Thymus (tissue), 11 donors: ENCODE results near the gene SLC35F6. TPM values are rescaled to one million over a fixed set of nuclear protein-coding genes. Genes with fewer than 3 reads are reported as not detected.
"Not testable (repeated sequence)": the region's sequence is repeated elsewhere in the genome, so short reads cannot be mapped to it uniquely, and the experiment has no call there.

ENCODE experiments used
- DNase-seq, 9 donors: peaks; one replicate each; pipeline ENCODE4 v3.0.0-alpha.2; 2013; ENCODE audit warnings: low spot score in 9 of 9, low read depth in 6 of 9, missing footprints in 1 of 9
- H3K27ac ChIP-seq, 2 donors: one replicate each; pipeline ENCODE4 v1.5.1; 2013; ENCODE audit warnings: control low read depth in 1 of 2, low read depth in 1 of 2, low read length in 1 of 2, mild to moderate bottlenecking in 1 of 2, moderate library complexity in 1 of 2
- H3K27me3 ChIP-seq, 2 donors: one replicate each; pipeline ENCODE4 v1.5.1; 2013; ENCODE audit warnings: low read length in 1 of 2; ENCODE audit not compliant: control insufficient read depth in 2 of 2, insufficient read depth in 1 of 2
- H3K36me3 ChIP-seq, 2 donors: one replicate each; pipeline ENCODE4 v1.5.1; 2013; ENCODE audit warnings: low read length in 1 of 2, mild to moderate bottlenecking in 1 of 2, moderate library complexity in 1 of 2; ENCODE audit not compliant: control insufficient read depth in 2 of 2, insufficient read depth in 2 of 2
- H3K4me1 ChIP-seq, 2 donors: one replicate each; pipeline ENCODE4 v1.5.1; 2013; ENCODE audit warnings: low read length in 2 of 2; ENCODE audit not compliant: control insufficient read depth in 2 of 2, insufficient read depth in 2 of 2
- H3K4me3 ChIP-seq, 2 donors: one replicate each; pipeline ENCODE4 v1.5.1; 2013; ENCODE audit warnings: low read length in 2 of 2, control low read depth in 1 of 2, mild to moderate bottlenecking in 1 of 2
- H3K9me3 ChIP-seq, 2 donors: one replicate each; pipeline ENCODE4 v1.5.1; 2013; ENCODE audit warnings: low read length in 1 of 2, mild to moderate bottlenecking in 1 of 2; ENCODE audit not compliant: control insufficient read depth in 2 of 2, insufficient read depth in 1 of 2
- WGBS: extraction: QIAGEN DNeasy Blood & Tissue Kit; methylation state at CpG from one replicate; pipeline ENCODE4 v1.1.7; 2013; 5-methylcytosine and 5-hydroxymethylcytosine counted together
- polyA plus RNA-seq: library from polyadenylated mRNA; stranded (reverse); fragments of 200-250 nt; gene quantifications from one replicate; pipeline ENCODE4 v1.2.3, GENCODE V29; 2013
- total RNA-seq: library from RNA; stranded (reverse); fragments of 120-200 nt; gene quantifications from one replicate; pipeline ENCODE4 v1.2.4, GENCODE V29; 2013
- donor health status: healthy.

Gene SLC35F6
- total and polyA plus RNA-seq, 2 donors: 7.0 to 10.8 TPM

DNA sequence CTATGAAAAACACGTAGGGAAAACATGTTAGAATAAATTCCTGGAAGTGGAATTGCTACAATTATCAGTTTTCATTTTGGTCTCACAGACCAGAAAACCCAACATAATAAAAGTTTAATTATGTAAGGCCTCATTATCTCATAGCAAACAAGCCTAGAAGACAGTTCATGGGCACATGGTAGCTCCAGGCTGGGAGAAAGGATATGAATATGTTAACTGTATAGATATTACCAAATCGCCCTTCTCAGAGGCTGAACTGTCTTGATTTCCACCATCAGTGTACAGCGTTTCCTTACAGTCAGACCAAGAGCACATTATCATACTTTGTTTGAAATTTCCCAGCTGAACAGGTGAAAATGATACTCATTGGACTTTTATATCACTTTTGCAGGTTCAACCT, 17.1 kb upstream of the SLC35F6 start:
- no peaks in the 10 kb centered on the region for H3K9me3 ChIP-seq
- no peaks in the 10 kb centered on the region for H3K4me1 ChIP-seq
- H3K27ac ChIP-seq: no peak overlapping the region
- 91% methylated on average over 3 of the region's 3 CpGs for WGBS
- H3K36me3 ChIP-seq: no peaks in the 10 kb centered on the region
- DNase-seq: no peak
- no peak overlapping the region for H3K4me3 ChIP-seq
- no peaks in the 10 kb centered on the region for H3K27me3 ChIP-seq

GRCh38 chr2:26749787-26750420, 14.2 kb upstream of the SLC35F6 start:
- WGBS: 43% methylated on average over 8 of the region's 8 CpGs
- not testable (repeated sequence) for H3K27me3 ChIP-seq, H3K36me3 ChIP-seq, H3K27ac ChIP-seq, H3K4me3 ChIP-seq, H3K4me1 ChIP-seq, DNase-seq, H3K9me3 ChIP-seq

DNA sequence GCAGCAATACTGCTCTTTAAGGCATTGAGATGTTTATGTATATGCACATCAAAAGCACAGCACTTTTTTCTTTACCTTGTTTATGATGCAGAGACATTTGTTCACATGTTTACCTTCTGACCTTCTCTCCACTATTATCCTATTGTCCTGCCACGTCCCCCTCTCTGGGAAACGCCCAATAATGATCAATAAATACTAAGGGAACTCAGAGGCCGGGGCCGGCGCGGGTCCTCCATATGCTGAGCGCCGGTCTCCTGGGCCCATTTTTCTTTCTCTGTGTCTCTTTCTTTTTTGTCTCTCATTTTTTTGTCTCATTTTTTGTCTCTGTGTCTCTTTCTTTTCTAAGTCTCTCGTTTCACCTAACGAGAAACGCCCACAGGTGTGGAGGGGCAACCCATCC, 13.6 kb upstream of the SLC35F6 start:
- H3K4me3 ChIP-seq, DNase-seq, H3K4me1 ChIP-seq, H3K27ac ChIP-seq, H3K36me3 ChIP-seq, H3K9me3 ChIP-seq, H3K27me3 ChIP-seq: not testable (repeated sequence)
- WGBS: 96% methylated on average over 11 of the region's 11 CpGs

DNA sequence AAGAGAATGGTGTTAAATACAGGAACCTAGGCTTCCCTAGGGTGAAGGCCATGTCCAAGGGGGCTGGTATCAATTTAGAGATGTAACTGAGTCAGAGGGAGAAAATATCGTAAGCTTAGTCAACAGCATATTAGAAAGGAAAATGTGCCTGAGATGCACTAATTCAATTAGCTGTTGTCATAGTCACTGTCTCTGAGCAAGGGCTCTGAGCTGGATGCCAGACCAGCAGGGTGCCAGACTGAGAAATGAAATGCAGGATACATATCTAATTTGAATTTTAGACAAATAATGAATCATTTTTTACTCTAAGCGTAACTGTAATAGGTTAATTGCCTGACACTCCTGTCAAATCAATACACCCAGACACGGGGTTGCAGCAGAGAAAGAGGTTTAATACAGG, 11.4 kb upstream of the SLC35F6 start:
- H3K9me3 ChIP-seq: no peaks in the 10 kb centered on the region
- no peaks in the 10 kb centered on the region for H3K36me3 ChIP-seq
- H3K4me3 ChIP-seq: no peak overlapping the region
- H3K27ac ChIP-seq: no peak overlapping the region
- H3K4me1 ChIP-seq: no peaks in the 10 kb centered on the region
- H3K27me3 ChIP-seq: no peaks in the 10 kb centered on the region
- 96% methylated on average over 3 of the region's 3 CpGs for WGBS
- DNase-seq: no peak

- H3K4me1 ChIP-seq: no peaks in the 10 kb centered on the region
Measured at GRCh38 chr2:26754539-26754938, 9.5 kb upstream of the SLC35F6 start.

GRCh38 chr2:26754972-26755670, 9.0 kb upstream of the SLC35F6 start:
- WGBS: 74% methylated on average over 4 of the region's 4 CpGs
- no peaks in the 10 kb centered on the region for H3K4me1 ChIP-seq
- no peaks in the 10 kb centered on the region for H3K36me3 ChIP-seq
- H3K27ac ChIP-seq: no peak overlapping the region
- no peak overlapping the region for H3K4me3 ChIP-seq
- no peak for DNase-seq
- H3K27me3 ChIP-seq: no peaks in the 10 kb centered on the region
- no peaks in the 10 kb centered on the region for H3K9me3 ChIP-seq

More at GRCh38 chr2:26754539-26754938, 9.5 kb upstream of the SLC35F6 start:
- no peaks in the 10 kb centered on the region for H3K36me3 ChIP-seq
- 97% methylated on average over 4 of the region's 4 CpGs for WGBS
- H3K27ac ChIP-seq: no peak overlapping the region
- H3K9me3 ChIP-seq: no peaks in the 10 kb centered on the region
- DNase-seq: no peak
- H3K27me3 ChIP-seq: no peaks in the 10 kb centered on the region
- H3K4me3 ChIP-seq: no peak overlapping the region

GRCh38 chr2:26756337-26756736, 7.7 kb upstream of the SLC35F6 start:
- Histone ChIP-seq H3K36me3 (no peaks in the 10 kb centered on the region), H3K4me3 (no peak overlapping the region), H3K27ac (no peak overlapping the region), H3K27me3 (no peaks in the 10 kb centered on the region), H3K4me1 (no peaks in the 10 kb centered on the region), H3K9me3 (no peaks in the 10 kb centered on the region)
- DNase-seq: no peak
- WGBS: 77% methylated on average over 5 of the region's 5 CpGs

GRCh38 chr2:26757873-26758789, 6.0 kb upstream of the SLC35F6 start:
- H3K36me3 ChIP-seq: no peaks in the 10 kb centered on the region
- WGBS: 92% methylated on average over 6 of the region's 6 CpGs
- no peak overlapping the region for H3K27ac ChIP-seq
- DNase-seq: no peak
- H3K9me3 ChIP-seq: no peaks in the 10 kb centered on the region
- H3K4me1 ChIP-seq: no peaks in the 10 kb centered on the region
- H3K27me3 ChIP-seq: peaks cover 0 to 2% of the 10 kb centered on the region in 2 donors
- H3K4me3 ChIP-seq: no peak overlapping the region

GRCh38 chr2:26758790-26759321, 5.2 kb upstream of the SLC35F6 start:
- WGBS: 97% methylated on average over 7 of the region's 7 CpGs
- DNase-seq: no peak
- H3K27ac ChIP-seq: no peak overlapping the region

More at GRCh38 chr2:26758790-26759321, 5.2 kb upstream of the SLC35F6 start:
- H3K27me3 ChIP-seq: peaks cover 0 to 6% of the 10 kb centered on the region in 2 donors
- H3K4me1 ChIP-seq: peaks cover 0 to 5% of the 10 kb centered on the region in 2 donors
- no peaks in the 10 kb centered on the region for H3K36me3 ChIP-seq
- H3K9me3 ChIP-seq: no peaks in the 10 kb centered on the region
- no peak overlapping the region for H3K4me3 ChIP-seq
